C4-2B (cell line): ENCODE measurements around the gene RUNX3.

ENCODE experiments used
- H3K27ac ChIP-seq: fragments of 450-650 bp; 2 replicates; pipeline ENCODE4 v1.5.1; 2017
- CTCF ChIP-seq: fragments of 450-650 bp; conservative IDR thresholded peaks from 2 replicates; pipeline ENCODE4 v1.5.1; 2017; ENCODE audit warnings: mild to moderate bottlenecking
- ZFX ChIP-seq: fragments of 450-650 bp; IDR thresholded peaks from 2 replicates; pipeline ENCODE4 v1.6.1; 2017

RUNX3 gene

GRCh38 chr1:24865587-24865986 is 64.5 kb downstream of the RUNX3 start:
- TF ChIP-seq ZFX (no peak), CTCF (no peak)
- H3K27ac ChIP-seq: no peak overlapping the region

GRCh38 chr1:24865168-24865567 is 64.9 kb downstream of the RUNX3 start:
- TF ChIP-seq ZFX (no peak), CTCF (no peak)
- no peak overlapping the region for H3K27ac ChIP-seq

GRCh38 chr1:24864370-24864777 is 65.7 kb downstream of the RUNX3 start:
- no peak overlapping the region for H3K27ac ChIP-seq
- TF ChIP-seq CTCF (no peak), ZFX (no peak)

GRCh38 chr1:24862775-24863483 is 67.1 kb downstream of the RUNX3 start:
- TF ChIP-seq CTCF (no peak), ZFX (no peak)
- H3K27ac ChIP-seq: no peak overlapping the region

GRCh38 chr1:24861821-24862727 is 68.0 kb downstream of the RUNX3 start:
- no peak for TF ChIP-seq CTCF
- no peak for TF ChIP-seq ZFX
- H3K27ac ChIP-seq: no peak overlapping the region

- TF ChIP-seq CTCF (no peak), ZFX (no peak)
- no peak overlapping the region for H3K27ac ChIP-seq
These were observed 69.2 kb downstream of the RUNX3 start for GRCh38 chr1:24860841-24861240.
